DMS 273 treated with DMSO at 0.1 percent for 48 hours (cell line): ENCODE results near the gene ANTXR2.

Experiments
- DNase-seq: peaks from one replicate; lab custom pipeline; 2025; lab: John Stamatoyannopoulos, UW

ANTXR2 gene

GRCh38 chr4:79869597-79870237, 203.3 kb downstream of the ANTXR2 start:
- DNase-seq, result peak; percentile 56

GRCh38 chr4:79865201-79865597, 207.8 kb downstream of the ANTXR2 start:
- no peak for DNase-seq

DNA sequence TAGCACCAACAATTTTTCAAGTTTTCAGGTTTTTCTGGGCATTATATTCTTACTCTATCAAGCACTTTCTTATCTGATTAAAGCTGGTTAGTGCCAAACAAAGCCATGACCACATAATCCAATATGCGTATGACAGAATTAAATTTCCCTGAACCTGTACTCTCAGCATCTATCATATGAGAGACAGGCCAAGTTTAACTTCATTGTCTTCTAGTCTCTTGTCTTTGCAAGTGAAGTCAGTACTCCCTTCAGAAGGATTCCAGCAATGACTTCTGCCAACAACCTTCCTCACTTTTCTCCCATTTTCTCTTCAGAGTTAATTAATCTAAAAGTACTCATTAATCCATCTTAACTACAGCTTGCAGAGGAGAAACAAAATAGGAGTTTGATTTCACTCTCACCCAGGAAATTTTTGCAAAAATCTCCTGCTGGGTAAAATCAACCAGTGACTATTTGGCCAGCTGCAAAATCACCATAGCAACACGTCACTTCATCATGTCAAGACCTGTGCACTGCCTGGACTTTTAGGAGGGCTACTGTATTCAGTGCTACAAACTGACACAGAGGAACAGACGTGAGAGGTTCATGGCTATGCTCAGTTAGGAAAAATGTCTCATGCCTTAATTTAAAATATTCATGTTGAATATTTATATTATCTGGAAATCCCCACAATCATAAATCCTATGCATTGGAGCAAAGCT, 208.4 kb downstream of the ANTXR2 start:
- peak; percentile 15 for DNase-seq

- peak; percentile 49 for DNase-seq
These were observed 209.7 kb downstream of the ANTXR2 start for GRCh38 chr4:79863333-79863732.

DNA sequence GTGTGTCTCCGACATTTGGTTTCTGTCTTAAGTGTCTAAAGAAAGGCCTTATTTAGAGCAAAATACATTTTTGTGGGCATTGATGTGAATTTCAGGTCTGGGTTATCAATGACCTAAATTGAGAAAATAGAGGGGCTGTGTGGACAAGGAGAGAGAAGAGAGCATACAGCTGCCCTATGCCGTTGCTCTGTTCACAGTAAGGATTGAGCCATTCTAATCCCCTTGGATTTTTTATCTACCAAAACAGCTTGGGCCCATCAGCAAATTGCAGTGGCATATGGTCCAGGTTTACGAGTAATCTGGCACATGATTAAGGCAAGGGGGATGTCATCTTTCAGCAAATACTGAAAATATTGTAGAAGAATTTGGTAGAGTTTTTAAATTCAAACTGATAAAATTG, 210.2 kb downstream of the ANTXR2 start:
- peak; percentile 84 for DNase-seq

- no peak for DNase-seq
These were observed 215.2 kb downstream of the ANTXR2 start for GRCh38 chr4:79857811-79858210.

- DNase-seq, result no peak
These were observed 216.8 kb downstream of the ANTXR2 start for GRCh38 chr4:79856196-79856595.

GRCh38 chr4:79854856-79855502, 218.1 kb downstream of the ANTXR2 start:
- peak; percentile 28 for DNase-seq

- no peak for DNase-seq
These were observed 220.7 kb downstream of the ANTXR2 start for GRCh38 chr4:79852305-79852730.

DNA sequence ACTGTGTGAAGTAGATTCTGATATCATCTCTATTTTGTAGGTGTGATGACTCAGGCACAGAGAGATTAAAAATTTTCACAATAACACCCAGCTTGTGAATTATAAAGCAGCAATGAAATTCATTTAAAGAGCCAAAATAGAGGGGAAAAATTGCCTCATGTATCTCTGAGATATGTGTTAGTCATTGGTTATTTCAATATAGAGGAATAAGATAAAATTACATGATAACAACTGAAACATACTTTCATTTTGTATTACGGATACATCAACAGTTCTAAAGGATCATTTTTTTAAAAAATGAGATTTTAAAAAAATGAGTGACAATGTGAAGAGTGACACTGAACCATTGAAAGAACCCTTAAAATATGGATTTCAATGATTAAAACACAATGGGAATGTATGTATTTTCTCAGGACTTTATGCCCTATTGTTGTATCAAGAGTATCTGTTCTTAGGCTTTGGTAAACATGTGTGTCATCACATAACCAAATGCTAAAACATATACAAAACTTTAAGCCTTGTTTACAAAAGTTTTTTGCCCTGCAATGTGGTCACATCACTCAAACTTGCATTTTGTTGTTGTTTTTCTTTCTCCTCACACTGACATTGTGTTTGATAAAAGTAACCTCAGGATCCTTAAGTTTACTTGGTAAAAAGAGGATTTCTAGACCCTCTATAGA, 221.3 kb downstream of the ANTXR2 start:
- no peak for DNase-seq
